OCI-LY7 (cell line): Measurements from ENCODE around the gene CYB561.

ENCODE experiments used
- EZH2phosphoT487 ChIP-seq: fragments of 200-600 bp; sonication (generic); IDR thresholded peaks from 2 replicates; pipeline ENCODE4 v1.6.1; 2018; ENCODE audit warnings: low read depth, borderline replicate concordance, mild to moderate bottlenecking, mixed run types, antibody characterized with exemption, low read length, moderate library complexity, mixed read lengths
- TF ChIP-seq, protein P1 (sequence below): fragments of 200-600 bp; sonication (generic); conservative IDR thresholded peaks from 2 replicates; pipeline ENCODE4 v1.5.1; 2014; ENCODE audit warnings: mild to moderate bottlenecking, antibody characterized with exemption, low read length, moderate library complexity, mixed read lengths

GRCh38 chr17:63426917-63427308 is 19.2 kb downstream of the CYB561 start:
- TF ChIP-seq, protein P1, sequence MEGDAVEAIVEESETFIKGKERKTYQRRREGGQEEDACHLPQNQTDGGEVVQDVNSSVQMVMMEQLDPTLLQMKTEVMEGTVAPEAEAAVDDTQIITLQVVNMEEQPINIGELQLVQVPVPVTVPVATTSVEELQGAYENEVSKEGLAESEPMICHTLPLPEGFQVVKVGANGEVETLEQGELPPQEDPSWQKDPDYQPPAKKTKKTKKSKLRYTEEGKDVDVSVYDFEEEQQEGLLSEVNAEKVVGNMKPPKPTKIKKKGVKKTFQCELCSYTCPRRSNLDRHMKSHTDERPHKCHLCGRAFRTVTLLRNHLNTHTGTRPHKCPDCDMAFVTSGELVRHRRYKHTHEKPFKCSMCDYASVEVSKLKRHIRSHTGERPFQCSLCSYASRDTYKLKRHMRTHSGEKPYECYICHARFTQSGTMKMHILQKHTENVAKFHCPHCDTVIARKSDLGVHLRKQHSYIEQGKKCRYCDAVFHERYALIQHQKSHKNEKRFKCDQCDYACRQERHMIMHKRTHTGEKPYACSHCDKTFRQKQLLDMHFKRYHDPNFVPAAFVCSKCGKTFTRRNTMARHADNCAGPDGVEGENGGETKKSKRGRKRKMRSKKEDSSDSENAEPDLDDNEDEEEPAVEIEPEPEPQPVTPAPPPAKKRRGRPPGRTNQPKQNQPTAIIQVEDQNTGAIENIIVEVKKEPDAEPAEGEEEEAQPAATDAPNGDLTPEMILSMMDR: no peak
- TF ChIP-seq EZH2phosphoT487: no peak
